Right lobe of liver (tissue), 4 donors: ENCODE results near the gene SH3PXD2A.

Experiments used
- CTCF ChIP-seq, 4 donors: fragments of 200-600 bp in 3 of 4; fragments of 450-650 bp in 1 of 4; IDR thresholded peaks; one replicate each; pipeline versions ENCODE4 v1.5.1 to v1.8.0; 2016 to 2022; ENCODE audit warnings: antibody characterized with exemption in 4 of 4, mild to moderate bottlenecking in 2 of 4
- POLR2A ChIP-seq: fragments of 450-650 bp; IDR thresholded peaks from one replicate; pipeline ENCODE4 v1.6.1; 2017; ENCODE audit warnings: antibody characterized with exemption, mild to moderate bottlenecking
- donor health status: DM: no; HTN: no; CAD: no.
- donor health status: DM: no; HTN: no; CAD: no.
- donor health status: DM: no; HTN: yes; CAD: no.

GRCh38 chr10:103696094-103696410, 159.3 kb downstream of the SH3PXD2A start:
- no peak for TF ChIP-seq CTCF (IDR thresholded peaks at IDR 0.05)
- TF ChIP-seq POLR2A: no peak
